ENCODE data around the gene LMCD1.

LMCD1 gene

GRCh38 chr3:8550611-8551010 is 49.0 kb downstream of the LMCD1 start:
- Histone ChIP-seq H3K9me2 (ENCODE audit: low read depth, low read length) (no peaks in the 10 kb centered on the region), H3K4me2 (ENCODE audit: low read length) (no peak overlapping the region)

GRCh38 chr3:8552223-8552762 is 50.7 kb downstream of the LMCD1 start:
- Histone ChIP-seq H3K9ac (ENCODE audit: low read length) (no peak overlapping the region), H3K4me3 (ENCODE audit: low read depth, low read length, poor library complexity, severe bottlenecking) (no peak overlapping the region), H2AFZ (ENCODE audit: low read length) (no peak overlapping the region), H3K4me1 (ENCODE audit: insufficient read depth, low read length, severe bottlenecking) (no peaks in the 10 kb centered on the region), H3K9me2 (ENCODE audit: low read depth, low read length) (no peaks in the 10 kb centered on the region), H3K27ac (ENCODE audit: low read depth, low read length, poor library complexity, severe bottlenecking) (no peak overlapping the region), H3K4me2 (ENCODE audit: low read length) (no peak overlapping the region), H3K27me3 (ENCODE audit: insufficient read depth, low read length) (0 out of 2 replicates have a peak, but pooled peaks cover 3% of the 10 kb centered on the region), H3K36me3 (ENCODE audit: insufficient read depth, low read length) (no peaks in the 10 kb centered on the region), H3K9me3 (ENCODE audit: low read length) (no peaks in the 10 kb centered on the region), H3F3A (ENCODE audit: insufficient read depth, low read length) (no peaks in the 10 kb centered on the region), H3K79me2 (ENCODE audit: insufficient read depth, low read length) (no peaks in the 10 kb centered on the region), H4K20me1 (ENCODE audit: insufficient read depth, low read length) (no peaks in the 10 kb centered on the region)
- TF ChIP-seq CTCF (IDR thresholded peaks at IDR 0.05; ENCODE audit: low read length): no peak

More at GRCh38 chr3:8550611-8551010, 49.0 kb downstream of the LMCD1 start:
- Histone ChIP-seq H3K9me3 (ENCODE audit: low read length) (no peaks in the 10 kb centered on the region), H3K79me2 (ENCODE audit: insufficient read depth, low read length) (no peaks in the 10 kb centered on the region), H3K27me3 (ENCODE audit: insufficient read depth, low read length) (0 out of 2 replicates have a peak, but pooled peaks cover 6% of the 10 kb centered on the region), H4K20me1 (ENCODE audit: insufficient read depth, low read length) (no peaks in the 10 kb centered on the region), H2AFZ (ENCODE audit: low read length) (no peak overlapping the region), H3K4me3 (ENCODE audit: low read depth, low read length, poor library complexity, severe bottlenecking) (no peak overlapping the region), H3K9ac (ENCODE audit: low read length) (no peak overlapping the region), H3K36me3 (ENCODE audit: insufficient read depth, low read length) (no peaks in the 10 kb centered on the region), H3K4me1 (ENCODE audit: insufficient read depth, low read length, severe bottlenecking) (no peaks in the 10 kb centered on the region), H3F3A (ENCODE audit: insufficient read depth, low read length) (no peaks in the 10 kb centered on the region), H3K27ac (ENCODE audit: low read depth, low read length, poor library complexity, severe bottlenecking) (no peak overlapping the region)
- TF ChIP-seq EZH2 (IDR thresholded peaks at IDR 0.05; ENCODE audit: borderline replicate concordance, low read length) (no peak), CTCF (IDR thresholded peaks at IDR 0.05; ENCODE audit: low read length) (no peak)

DNA sequence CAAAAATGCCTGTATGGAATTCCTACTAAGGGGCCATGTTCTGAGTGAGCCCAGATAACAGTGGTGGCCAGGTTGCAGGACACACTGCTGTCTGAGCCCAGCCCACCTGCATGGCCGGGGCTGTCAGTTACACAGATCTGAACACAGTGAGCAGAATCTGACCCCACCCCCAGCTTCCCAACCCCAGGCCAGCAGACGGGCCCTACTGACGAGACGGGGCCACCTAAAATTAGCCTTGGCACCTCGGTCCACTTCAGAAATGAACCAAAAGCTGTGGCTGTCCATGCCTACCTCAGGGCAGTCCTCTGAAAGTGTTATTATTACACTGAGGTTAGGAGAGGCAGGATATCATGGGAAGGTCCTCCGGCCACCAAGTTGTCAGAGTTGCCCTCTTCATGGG is 51.8 kb downstream of the LMCD1 start:
- TF ChIP-seq CTCF (IDR thresholded peaks at IDR 0.05; ENCODE audit: low read length): no peak
- no peak for TF ChIP-seq EZH2 (IDR thresholded peaks at IDR 0.05; ENCODE audit: borderline replicate concordance, low read length)
- H2AFZ ChIP-seq (ENCODE audit: low read length): no peak overlapping the region
- H3K9me2 ChIP-seq (ENCODE audit: low read depth, low read length): no peaks in the 10 kb centered on the region
- H4K20me1 ChIP-seq (ENCODE audit: insufficient read depth, low read length): no peaks in the 10 kb centered on the region
- H3K9ac ChIP-seq (ENCODE audit: low read length): no peak overlapping the region
- H3K9me3 ChIP-seq (ENCODE audit: low read length): no peaks in the 10 kb centered on the region
- no peaks in the 10 kb centered on the region for H3K79me2 ChIP-seq (ENCODE audit: insufficient read depth, low read length)
- H3K27me3 ChIP-seq (ENCODE audit: insufficient read depth, low read length): 0 out of 2 replicates have a peak, but pooled peaks cover 3% of the 10 kb centered on the region
- H3F3A ChIP-seq (ENCODE audit: insufficient read depth, low read length): no peaks in the 10 kb centered on the region
- H3K27ac ChIP-seq (ENCODE audit: low read depth, low read length, poor library complexity, severe bottlenecking): no peak overlapping the region
- H3K4me3 ChIP-seq (ENCODE audit: low read depth, low read length, poor library complexity, severe bottlenecking): no peak overlapping the region
- H3K36me3 ChIP-seq (ENCODE audit: insufficient read depth, low read length): no peaks in the 10 kb centered on the region
- no peak overlapping the region for H3K4me2 ChIP-seq (ENCODE audit: low read length)
- no peaks in the 10 kb centered on the region for H3K4me1 ChIP-seq (ENCODE audit: insufficient read depth, low read length, severe bottlenecking)
